GM21360 (cell line): ENCODE measurements around the gene CALML6.
"Not testable (repeated sequence)": the region's sequence is repeated elsewhere in the genome, so short reads cannot be mapped to it uniquely, and the experiment has no call there.

ENCODE experiments used
- ATAC-seq: cut with Tn5 transposase; IDR thresholded peaks from one replicate; pipeline ENCODE4 v1.9.1; 2021; ENCODE audit warnings: mild to moderate bottlenecking, moderate library complexity; ENCODE audit not compliant: unreplicated experiment

Gene CALML6, protein sequence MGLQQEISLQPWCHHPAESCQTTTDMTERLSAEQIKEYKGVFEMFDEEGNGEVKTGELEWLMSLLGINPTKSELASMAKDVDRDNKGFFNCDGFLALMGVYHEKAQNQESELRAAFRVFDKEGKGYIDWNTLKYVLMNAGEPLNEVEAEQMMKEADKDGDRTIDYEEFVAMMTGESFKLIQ

DNA sequence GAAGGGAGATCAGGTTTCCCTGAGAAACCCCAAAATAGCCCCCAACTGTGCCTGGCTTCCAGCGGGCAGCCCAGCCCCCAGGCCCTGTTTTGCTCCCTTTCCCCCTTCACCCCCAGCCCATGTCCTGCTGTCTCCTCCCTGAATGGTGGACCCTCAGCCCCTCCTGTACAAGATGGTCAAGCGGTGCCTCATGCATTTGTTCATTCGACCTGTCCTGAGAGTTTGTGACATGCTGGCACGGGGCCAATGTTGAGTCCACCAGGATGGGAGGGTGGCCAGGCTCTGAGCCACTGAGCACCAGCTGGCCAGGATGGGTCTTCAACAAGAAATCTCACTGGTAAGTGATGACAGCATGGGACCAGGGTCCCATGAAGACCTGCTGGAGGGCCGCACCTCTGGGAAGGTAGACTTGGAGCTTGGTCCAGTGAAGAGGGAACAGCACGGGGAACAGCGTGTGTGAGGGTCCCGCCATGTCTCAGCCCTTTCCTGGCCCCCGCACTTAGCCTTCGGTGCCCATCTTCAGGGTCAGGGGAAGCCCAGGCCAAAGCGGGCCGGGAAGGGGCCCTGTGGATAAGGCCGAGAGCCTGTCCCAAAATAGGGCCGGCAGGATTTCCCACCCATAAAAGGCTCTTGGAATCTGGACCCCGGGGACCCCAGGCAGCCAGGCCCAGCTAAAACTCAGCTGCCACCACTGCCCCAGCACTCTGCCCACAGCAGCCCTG lies at the start of gene CALML6:
CALML6 (plus strand) TSS at position 290 of the 722 bp plus-strand sequence; CDS start at position 311, 21 bp downstream.
- ATAC-seq, result no peak

DNA sequence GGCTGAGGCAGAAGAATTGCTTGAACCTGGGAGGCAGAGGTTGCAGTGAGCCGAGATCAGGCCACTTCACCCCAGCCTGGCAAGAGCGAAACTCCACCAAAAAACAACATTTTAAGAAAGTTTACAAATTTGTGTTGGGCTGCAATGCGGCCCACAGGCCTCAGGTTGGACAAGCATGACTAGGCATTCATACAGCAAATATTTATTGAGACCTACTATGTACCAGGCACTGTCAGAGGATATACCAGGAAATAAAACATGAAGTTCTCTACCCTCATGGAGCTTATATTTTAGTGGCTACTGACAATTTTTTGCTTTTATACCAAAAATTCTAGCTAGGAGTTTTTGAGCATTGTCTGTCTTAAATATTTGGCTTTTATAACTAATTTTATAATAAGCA lies 47.9 kb upstream of the CALML6 start:
- ATAC-seq, result no peak

DNA sequence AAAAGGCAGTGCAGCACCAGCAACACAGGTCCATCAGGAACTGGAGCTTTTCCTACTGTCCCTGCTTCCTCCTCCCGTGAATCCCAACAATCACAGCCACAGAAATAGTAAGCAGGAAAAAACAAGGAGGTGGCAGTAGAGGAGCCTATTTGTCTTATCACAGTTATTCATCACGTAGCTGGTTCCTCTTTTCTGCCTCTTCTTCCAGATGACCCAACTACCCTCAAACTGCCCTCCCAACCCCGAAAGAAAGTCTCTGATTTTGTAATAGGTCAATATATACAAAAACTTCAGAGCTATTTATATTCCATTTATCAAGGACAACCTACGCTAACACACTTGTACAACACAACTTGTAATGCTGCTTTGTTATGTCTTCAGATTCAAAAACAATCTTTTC lies 45.6 kb upstream of the CALML6 start:
- no peak for ATAC-seq

DNA sequence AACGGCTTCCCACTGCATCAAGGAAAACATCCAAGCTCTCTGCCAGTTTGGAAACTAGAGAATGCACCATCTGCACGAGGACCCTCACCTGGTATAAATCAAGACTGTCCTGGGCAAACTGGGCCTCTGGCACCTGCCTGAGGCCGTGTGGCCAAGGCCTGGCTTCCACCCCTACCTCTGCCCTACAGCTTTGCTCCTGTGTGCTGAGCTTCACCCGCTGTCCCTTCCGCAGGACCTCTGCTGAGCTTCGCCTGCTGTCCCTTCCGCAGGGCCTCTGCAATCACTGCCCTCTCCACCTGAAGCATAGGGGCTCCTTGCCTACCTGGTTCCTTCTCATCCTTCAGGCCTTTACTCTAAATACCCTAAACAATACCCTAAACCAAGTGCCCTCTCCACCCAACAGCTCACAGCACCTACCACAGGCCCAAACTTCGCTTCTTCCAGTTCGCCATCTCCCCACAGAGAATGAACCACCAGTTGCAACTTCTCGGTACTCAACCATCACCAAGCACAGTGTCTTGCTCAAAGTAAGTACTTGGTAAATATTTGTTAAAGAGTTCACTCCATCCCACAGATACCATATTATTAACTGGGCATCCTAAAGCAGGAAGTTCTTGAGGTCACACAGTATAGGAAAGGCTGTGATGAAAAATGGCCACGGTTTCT lies 42.6 kb upstream of the CALML6 start:
- ATAC-seq, result no peak

DNA sequence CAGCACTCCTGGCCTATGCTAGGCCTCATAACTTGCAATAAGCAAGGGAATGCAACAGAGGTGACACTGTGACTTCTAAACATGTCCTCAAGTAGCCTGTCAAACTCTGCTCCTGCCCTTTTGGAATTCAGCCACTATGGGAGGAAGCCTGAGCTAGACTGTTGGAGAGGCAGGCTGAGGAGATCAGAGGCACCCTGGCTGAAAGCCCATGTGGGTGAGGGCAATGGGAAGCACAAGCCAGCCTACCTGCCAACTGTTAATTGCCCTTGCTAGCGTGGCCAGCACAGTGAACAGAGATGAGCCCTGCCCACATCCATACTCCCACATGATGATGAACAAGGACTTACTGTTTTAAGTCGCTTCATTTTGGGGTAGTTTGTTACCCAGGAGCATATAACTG lies 41.9 kb upstream of the CALML6 start:
- ATAC-seq, result no peak

DNA sequence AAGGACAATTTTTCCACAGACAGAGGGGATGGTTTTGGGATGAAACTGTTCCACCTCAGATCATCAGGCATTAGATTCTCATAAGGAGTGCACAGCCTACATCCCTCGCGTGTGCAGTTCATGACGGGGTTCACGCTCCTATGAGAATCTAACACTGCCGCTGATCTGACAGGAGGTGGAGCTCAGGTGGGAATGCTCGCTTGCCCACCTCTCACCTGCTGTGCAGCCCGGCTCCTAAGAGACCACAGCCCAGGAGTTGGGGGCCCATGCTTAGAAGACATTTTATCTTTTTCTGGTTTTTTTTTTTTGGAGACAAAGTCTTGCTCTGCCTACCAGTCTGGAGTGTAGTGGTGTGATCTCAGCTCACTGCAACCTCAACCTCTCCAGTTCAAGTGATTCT lies 40.2 kb upstream of the CALML6 start:
- no peak for ATAC-seq

DNA sequence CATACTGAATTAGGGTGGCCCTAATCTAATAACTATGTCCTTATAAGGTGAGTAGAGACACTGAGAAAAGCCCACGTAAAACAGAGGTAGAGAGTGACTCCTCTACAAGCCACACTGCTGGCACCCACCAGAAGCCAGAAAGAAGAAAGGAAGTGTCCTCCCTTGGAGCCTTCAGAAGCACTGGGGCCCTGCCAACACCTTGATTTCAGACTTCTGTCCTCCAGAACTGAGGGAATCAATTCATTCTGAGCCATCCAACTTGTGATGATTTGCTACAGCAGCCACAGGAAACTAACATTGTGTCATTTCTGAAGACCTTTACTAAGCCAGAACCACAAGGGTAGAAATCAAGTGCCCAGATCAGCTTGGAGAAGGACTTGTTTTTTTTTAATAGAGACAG lies 39.1 kb upstream of the CALML6 start:
- ATAC-seq, result no peak

DNA sequence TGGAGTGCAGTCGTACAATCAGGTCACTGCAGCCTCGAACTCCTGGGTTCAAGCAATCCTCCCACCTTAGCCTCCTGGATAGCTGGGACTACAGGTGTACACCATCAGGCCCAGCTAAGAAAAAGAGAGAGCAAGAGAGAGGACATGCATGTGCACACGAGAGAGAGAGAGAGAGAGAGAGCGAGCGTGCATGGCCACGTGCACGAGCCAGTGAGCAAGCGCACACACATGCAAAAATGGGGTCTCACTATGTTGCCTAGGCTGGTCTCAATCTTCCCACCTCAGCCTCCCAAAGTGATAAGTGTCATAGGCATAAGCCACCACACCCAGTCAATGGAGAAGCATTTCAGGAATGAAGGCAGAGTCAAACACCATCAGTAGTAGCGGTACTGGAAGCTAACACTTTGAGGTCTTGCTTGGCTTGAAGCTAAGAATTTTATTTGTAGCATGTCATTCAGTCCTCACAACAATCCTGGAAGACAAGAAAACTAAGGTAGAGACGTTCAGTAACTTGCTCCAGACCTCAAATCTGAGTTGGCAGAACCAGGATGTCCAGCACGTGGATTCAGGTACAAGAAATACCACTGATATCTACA lies 38.6 kb upstream of the CALML6 start:
- no peak for ATAC-seq

DNA sequence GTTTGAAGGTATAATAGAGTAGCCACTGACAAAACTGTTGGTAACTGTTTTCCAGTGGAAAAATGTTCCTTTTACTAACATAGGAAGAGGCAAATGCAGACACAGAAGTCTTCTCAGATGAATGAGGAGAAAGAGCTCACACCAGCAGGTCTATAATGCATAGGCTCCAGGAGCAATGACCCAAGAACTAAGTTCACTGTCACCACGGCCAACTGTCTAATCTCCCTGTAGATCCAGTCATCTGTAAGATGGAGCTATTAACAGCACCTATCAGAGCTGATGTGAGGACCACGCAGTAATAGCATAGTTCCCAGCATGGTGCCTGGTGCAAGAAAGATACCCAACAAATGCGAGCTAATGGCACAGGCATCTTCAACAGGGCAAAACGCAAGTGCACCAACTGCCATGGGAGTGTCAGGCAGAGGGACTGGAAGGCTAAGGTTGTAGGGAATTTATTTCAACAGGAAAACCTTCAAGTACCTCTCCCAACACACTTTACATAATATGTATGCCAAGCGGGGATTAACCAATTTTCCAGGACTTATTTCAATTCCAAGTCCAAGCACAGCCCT lies 37.1 kb upstream of the CALML6 start:
- no peak for ATAC-seq

DNA sequence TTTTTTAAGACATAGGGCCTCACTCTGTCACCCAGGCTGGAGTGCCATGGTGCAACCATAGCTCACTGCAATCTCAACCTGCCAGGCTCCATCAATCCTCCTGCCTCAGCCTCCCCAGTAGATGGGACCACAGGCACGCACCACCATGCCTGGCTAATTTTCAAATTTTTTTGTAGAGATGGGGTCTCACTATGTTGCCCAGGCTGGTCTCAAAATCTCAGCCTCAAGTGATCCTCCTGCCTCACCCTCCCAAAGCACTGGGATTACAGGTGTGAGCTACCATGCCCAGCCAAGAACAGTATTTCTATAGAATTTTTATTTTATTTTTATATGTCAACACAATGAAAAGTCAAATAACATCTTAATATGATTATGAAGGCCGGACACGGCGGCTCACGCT lies 35.1 kb upstream of the CALML6 start:
- ATAC-seq, result no peak

DNA sequence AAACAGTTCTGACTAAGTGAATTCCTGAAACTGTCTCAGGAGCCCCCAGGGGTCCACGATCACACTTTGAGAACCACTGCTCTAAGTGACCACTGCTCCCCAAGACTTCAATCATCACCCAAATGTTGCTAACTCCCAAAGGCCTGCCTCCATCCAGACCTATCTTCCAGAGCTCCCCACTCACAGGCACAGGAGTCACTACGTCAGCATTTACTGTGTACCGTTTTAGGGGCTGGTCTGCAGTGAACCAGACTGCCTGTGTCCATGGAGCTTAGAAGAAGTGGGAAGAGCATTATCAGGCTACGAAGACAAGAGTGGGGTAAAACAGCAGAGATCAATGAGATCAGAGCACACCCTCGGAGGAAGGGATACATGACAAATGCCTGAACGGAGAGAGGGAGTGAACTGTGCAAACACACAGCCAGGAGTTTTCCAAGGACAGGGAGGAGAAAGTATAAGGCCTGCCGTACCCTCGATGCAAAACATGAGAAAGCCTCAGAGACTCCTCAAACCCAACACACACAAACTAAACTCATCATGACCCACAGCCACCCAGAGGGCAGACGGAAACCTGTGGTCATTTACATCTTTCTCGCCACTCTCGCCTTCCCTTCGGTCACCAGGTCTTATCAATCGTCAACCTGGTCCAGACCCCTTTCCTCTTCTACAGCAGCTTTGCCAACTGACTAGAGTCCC lies 34.3 kb upstream of the CALML6 start:
- ATAC-seq, result no peak

DNA sequence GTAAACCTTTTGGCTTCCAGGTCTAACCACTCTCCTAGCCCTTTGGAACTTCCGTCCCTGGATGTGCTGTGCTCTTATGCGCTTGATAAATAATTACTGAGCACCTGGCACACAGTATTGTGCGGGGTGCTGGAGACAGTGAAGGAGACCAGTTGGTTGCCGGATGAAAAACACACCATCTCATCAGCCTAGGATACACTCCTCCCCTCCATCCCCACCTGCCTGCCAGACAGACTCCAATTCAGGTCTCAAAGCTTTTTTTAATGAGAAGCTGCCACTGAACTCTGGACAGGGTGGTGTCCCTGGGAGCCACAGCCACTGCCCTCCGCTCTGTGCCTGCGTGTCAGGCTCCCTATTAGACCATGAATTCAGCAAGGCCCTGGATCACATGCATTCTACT lies 33.3 kb upstream of the CALML6 start:
- no peak for ATAC-seq

DNA sequence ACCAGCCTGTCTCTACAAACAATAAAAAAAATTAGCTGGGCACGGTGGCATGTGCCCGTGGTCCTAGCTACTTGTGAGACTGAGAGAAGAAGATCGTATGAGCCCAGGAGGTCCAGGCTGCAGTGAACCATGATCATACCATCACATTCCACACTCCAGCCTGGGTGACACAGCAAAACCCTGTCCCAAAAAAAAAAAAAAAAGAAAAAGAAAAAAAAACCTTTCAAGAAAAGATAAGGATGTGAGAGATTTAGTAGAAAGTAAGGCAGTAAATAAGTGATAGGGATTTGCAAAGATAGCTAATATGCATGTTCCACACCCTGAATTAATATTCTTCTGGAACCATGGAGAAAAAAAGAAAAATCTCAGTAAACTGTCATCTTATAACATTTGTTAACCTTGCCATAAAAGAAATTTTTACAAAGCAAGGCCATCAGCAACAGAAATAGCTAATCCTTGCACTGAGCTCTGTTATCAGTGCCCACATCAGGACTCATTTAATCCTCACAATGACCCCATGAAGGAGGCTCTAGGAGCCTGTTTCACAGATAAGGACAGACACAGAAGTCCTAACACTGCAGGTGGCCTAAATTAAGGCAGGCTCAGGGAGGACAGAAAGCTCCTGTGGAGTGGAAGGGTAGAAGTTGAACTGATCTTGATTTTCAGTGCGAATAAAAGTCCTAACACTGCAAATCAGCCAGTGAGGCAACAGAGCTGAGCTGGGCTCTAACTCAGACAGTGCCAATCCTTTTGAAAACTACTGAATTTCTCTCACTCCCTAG lies 31.8 kb upstream of the CALML6 start:
- no peak for ATAC-seq

DNA sequence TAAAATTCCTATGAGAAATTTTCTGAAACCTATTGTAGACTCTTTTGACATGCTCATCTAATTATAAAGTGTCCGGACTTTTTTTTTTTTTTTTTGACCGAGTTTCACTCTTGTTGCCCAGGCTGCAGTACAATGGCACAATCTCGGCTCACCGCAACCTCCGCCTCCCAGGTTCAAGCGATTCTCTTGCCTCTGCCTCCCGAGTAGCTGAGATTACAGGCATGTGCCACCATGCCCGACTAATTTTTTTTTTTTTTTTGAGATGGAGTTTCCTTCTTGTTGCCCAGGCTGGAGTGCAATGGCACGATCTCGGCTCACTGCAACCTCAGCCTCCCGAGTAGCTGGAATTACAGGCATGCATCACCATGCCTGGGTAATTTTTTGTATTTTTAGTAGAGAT lies 31.2 kb upstream of the CALML6 start:
- not testable (repeated sequence) for ATAC-seq

DNA sequence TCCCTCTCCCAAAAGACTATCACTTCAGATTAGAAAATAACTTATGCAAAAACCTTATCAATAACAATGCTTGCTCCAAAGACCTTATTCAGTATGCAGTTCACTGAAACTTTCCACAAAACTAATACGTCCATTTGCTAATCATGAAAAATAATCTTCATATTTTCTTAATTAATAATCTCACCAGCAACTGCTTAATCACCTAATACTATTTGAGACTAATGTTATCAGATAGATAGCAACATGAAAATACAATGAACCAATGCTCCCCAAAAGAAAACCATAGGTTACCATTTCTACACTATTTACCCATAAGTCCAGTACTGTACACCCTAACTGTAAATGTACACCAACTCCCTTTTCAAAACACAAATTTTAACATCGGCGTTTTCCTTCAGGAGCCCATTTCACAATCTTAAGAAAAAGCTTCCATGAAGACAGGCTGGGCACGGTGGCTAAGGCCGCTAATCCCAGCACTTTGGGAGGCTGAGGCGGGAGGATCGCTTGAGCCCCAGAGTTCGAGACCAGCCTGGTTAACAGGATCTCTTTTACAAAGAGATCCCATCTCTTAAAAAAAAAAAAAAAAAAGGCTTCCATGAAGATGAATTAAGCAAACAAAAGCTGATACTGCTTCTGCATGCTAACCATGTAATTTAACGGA lies 25.8 kb upstream of the CALML6 start:
- no peak for ATAC-seq

DNA sequence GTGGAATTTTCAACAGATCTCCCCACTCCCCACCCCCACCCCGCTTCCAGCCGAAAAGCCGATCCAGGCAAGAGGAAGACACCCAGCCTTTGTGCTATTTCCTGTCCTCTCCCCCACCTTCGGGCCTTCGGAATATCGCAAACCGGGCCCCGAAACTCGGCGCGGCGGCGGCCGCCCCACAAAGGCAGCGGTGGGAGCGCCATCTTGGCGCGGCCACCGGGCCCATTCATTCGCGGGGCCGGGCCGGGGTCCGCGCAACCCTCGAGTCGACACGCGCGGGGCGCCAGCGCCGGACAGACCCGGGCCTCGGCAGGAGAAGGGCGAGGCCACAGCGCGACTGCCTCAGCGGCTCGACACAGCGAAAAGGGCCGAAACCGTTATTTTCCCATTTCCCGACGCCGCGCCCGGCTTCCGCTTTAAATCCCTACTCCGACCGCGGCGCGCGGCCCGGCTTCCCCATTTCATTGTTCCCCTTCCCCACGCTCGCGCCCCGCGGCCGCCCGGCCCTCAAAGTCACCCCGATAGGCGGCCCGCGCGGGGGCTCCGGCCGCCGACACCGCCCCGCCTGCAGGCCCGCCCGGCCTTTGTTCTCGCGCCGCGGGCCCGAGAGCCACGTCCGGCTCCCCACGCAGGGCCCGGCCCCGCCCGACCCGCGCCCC lies 25.1 kb upstream of the CALML6 start:
- ATAC-seq, result no peak

DNA sequence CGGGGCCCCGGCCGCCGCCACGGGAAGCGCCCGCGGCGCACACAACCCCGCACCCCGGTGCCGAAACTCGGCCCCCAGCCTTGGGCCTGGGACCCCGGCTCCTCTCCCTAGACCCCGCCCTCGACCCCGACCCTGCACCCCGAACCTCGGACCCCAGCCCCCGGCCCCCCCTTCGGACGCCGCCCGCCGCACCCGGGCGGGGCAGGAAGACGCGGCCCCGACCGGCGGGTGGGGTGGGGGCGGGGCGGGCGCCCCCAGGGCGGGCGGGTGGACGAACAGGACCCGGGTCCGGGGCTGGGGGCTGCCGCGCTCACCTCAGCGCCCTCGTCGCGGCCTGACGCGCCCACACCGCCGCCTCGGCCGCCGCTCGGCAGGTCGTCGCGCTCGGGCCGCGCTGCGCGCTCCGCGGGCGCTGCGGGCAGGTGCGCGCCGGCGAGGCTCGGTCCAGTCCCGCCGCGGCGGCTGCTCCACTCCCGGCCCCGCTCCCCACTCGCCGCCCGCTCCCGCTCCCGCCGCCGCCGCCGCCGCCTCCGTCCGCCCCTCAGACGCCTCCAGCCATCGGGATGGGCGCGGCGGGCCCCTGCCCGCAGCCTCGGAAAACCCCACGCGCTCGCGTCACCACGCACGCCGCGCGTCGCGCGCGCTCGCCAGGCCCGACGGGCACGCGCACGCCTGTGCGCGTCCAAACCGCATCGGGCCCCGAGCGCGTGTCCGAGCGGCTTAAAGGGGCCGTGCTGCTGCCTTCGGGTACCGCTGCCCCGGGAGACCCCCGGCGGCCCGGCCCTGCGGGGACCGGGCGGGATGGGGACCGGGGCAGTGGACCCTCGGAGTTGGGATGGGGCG lies 24.3 kb upstream of the CALML6 start, which contains the start of gene GNB1:
GNB1 (minus strand) TSS at position 582 of the 843 bp plus-strand sequence. CDS start 65,634 bp downstream, outside the sequence.
- peak; percentile 73 for ATAC-seq
